Smooth muscle cell (in vitro differentiated cells): ENCODE data around the gene RAB36. TPM values are rescaled to one million over a fixed set of nuclear protein-coding genes. Genes with fewer than 3 reads are reported as not detected.
A peak's percentile ranks its signal among the peaks of the same experiment; 100 is the strongest.

ENCODE experiments used
- DNase-seq: peaks from one replicate; lab custom pipeline; 2025; ENCODE audit not compliant: unreplicated experiment; lab: John Stamatoyannopoulos, UW
- H2AFZ ChIP-seq: fragments of 200-600 bp; sonication (generic); 2 replicates; pipeline ENCODE4 v1.6.0; 2016; ENCODE audit warnings: antibody characterized with exemption, low read depth, mild to moderate bottlenecking
- H3F3A ChIP-seq: fragments of 200-600 bp; sonication (generic); 2 replicates; pipeline ENCODE4 v1.6.0; 2017; ENCODE audit warnings: antibody characterized with exemption, low read depth
- H3K27ac ChIP-seq: fragments of 200-600 bp; sonication (generic); 2 replicates; pipeline ENCODE4 v1.5.1; 2016; ENCODE audit warnings: low read depth, mild to moderate bottlenecking
- H3K27me3 ChIP-seq: fragments of 200-600 bp; sonication (generic); 2 replicates; pipeline ENCODE4 v1.6.1; 2016; ENCODE audit warnings: low read depth, mild to moderate bottlenecking
- H3K36me3 ChIP-seq: fragments of 200-600 bp; sonication (generic); 2 replicates; pipeline ENCODE4 v1.5.1; 2016; ENCODE audit warnings: low read depth
- H3K4me1 ChIP-seq: fragments of 200-600 bp; sonication (generic); 2 replicates; pipeline ENCODE4 v1.5.1; 2016; ENCODE audit warnings: low read depth
- H3K4me2 ChIP-seq: fragments of 200-600 bp; sonication (generic); 2 replicates; pipeline ENCODE4 v1.6.0; 2016; ENCODE audit warnings: mild to moderate bottlenecking
- H3K4me3 ChIP-seq: fragments of 200-600 bp; sonication (generic); 2 replicates; pipeline ENCODE4 v1.5.1; 2016; ENCODE audit warnings: mild to moderate bottlenecking
- H3K79me2 ChIP-seq: fragments of 200-600 bp; sonication (generic); 2 replicates; pipeline ENCODE4 v1.6.0; 2016; ENCODE audit warnings: low read depth, mild to moderate bottlenecking
- H3K9ac ChIP-seq: fragments of 200-600 bp; sonication (generic); 2 replicates; pipeline ENCODE4 v1.6.0; 2016; ENCODE audit warnings: low read depth
- H3K9me3 ChIP-seq: fragments of 200-600 bp; sonication (generic); replicated peaks from 2 replicates; pipeline ENCODE4 v1.5.1; 2016; ENCODE audit warnings: low read depth
- H4K20me1 ChIP-seq: fragments of 200-600 bp; sonication (generic); 2 replicates; pipeline ENCODE4 v1.6.0; 2016; ENCODE audit warnings: low read depth
- CTCF ChIP-seq: fragments of 200-600 bp; sonication (generic); IDR thresholded peaks from 2 replicates; pipeline ENCODE4 v1.5.1; 2017; ENCODE audit warnings: borderline replicate concordance, mild to moderate bottlenecking, antibody characterized with exemption; ENCODE audit not compliant: insufficient read depth, poor library complexity, severe bottlenecking
- WGBS: methylation state at CpG from one replicate; pipeline ENCODE4 v1.1.7; 2016; ENCODE audit warnings: low lambda C conversion rate; 5-methylcytosine and 5-hydroxymethylcytosine counted together
- polyA plus RNA-seq: library from polyadenylated mRNA; unstranded; fragments of >200 nt; fragmentation: Nextera tagmentation; extraction: Ambion mirVana; gene quantifications from 2 replicates; pipeline ENCODE4 v1.2.1, GENCODE V29; 2016
- total RNA-seq: library from RNA; depleted of rRNA; stranded (reverse); fragments of >200 nt; gene quantifications from 2 replicates; pipeline ENCODE4 v1.2.3, GENCODE V29; 2014

The RAB36 gene
- total RNA-seq (1.1 and 1.9 TPM in 2 replicates), polyA plus RNA-seq (2.0 and 4.1 TPM in 2 replicates)

GRCh38 chr22:23144932-23145877 lies at the start of gene RAB36:
Gene RAB36, plus strand, starts transcription at chr22:23145477. Its CDS starts 1,140 bp downstream, at chr22:23146617.
- Histone ChIP-seq H2AFZ (peak within 1 kb of the TSS; percentile 96), H3F3A (peaks cover 10% of the 10 kb centered on the region), H3K79me2 (no peaks in the 10 kb centered on the region), H3K9ac (peak within 1 kb of the TSS; percentile 90), H3K27me3 (no peaks in the 10 kb centered on the region), H3K9me3 (no peaks in the 10 kb centered on the region), H4K20me1 (no peaks in the 10 kb centered on the region), H3K4me1 (peaks cover 19% of the 10 kb centered on the region), H3K4me2 (peak within 1 kb of the TSS; percentile 89), H3K36me3 (no peaks in the 10 kb centered on the region), H3K27ac (peak within 1 kb of the TSS; percentile 79), H3K4me3 (peak within 1 kb of the TSS; percentile 43)
- 7% methylated on average over 60 of the region's 62 CpGs for WGBS
- DNase-seq: peak; percentile 90
- TF ChIP-seq CTCF: no peak

- Histone ChIP-seq H3K36me3 (no peaks in the 10 kb centered on the region), H3K4me1 (no peaks in the 10 kb centered on the region), H3K4me2 (no peak overlapping the region), H3K27me3 (no peaks in the 10 kb centered on the region), H3K4me3 (no peak overlapping the region), H2AFZ (no peak overlapping the region), H3K9ac (no peak overlapping the region), H4K20me1 (no peaks in the 10 kb centered on the region), H3K27ac (no peak overlapping the region), H3K9me3 (no peaks in the 10 kb centered on the region), H3F3A (no peaks in the 10 kb centered on the region), H3K79me2 (no peaks in the 10 kb centered on the region)
- no peak for TF ChIP-seq CTCF
- WGBS: 95% methylated on average over 45 of the region's 45 CpGs
- DNase-seq: no peak
These were observed 49.4 kb upstream of the RAB36 start for GRCh38 chr22:23095733-23096342.

- no peak for DNase-seq
- no peaks in the 10 kb centered on the region for H3F3A ChIP-seq
- no peaks in the 10 kb centered on the region for H3K4me1 ChIP-seq
- H4K20me1 ChIP-seq: no peaks in the 10 kb centered on the region
- no peak overlapping the region for H2AFZ ChIP-seq
- H3K36me3 ChIP-seq: no peaks in the 10 kb centered on the region
- H3K9me3 ChIP-seq: no peaks in the 10 kb centered on the region
- no peak overlapping the region for H3K4me3 ChIP-seq
- TF ChIP-seq CTCF: no peak
- H3K4me2 ChIP-seq: no peak overlapping the region
- H3K9ac ChIP-seq: no peak overlapping the region
- H3K27me3 ChIP-seq: no peaks in the 10 kb centered on the region
- no peak overlapping the region for H3K27ac ChIP-seq
- no peaks in the 10 kb centered on the region for H3K79me2 ChIP-seq
- 95% methylated on average over 15 of the region's 16 CpGs for WGBS
These were observed 47.7 kb upstream of the RAB36 start for GRCh38 chr22:23097412-23098229.
